Peyer's patch (tissue), 4 donors: ENCODE data around the gene DISC1.

Experiments used
- POLR2A ChIP-seq, 2 donors: fragments of 450-650 bp; IDR thresholded peaks; one replicate each; pipeline ENCODE4 v1.5.1; 2017; ENCODE audit warnings: antibody characterized with exemption in 2 of 2, mild to moderate bottlenecking in 2 of 2, moderate library complexity in 2 of 2
- TF ChIP-seq, protein P1 (sequence below), 6 experiments: fragments of 450-650 bp in 4 of 6; fragments of 200-600 bp in 2 of 6; sonication (generic) in 1 of 6; IDR thresholded peaks; one replicate each; pipeline ENCODE4 v1.5.1; 2017 to 2019; ENCODE audit warnings: antibody characterized with exemption in 6 of 6, mild to moderate bottlenecking in 3 of 6, moderate library complexity in 1 of 6

DNA sequence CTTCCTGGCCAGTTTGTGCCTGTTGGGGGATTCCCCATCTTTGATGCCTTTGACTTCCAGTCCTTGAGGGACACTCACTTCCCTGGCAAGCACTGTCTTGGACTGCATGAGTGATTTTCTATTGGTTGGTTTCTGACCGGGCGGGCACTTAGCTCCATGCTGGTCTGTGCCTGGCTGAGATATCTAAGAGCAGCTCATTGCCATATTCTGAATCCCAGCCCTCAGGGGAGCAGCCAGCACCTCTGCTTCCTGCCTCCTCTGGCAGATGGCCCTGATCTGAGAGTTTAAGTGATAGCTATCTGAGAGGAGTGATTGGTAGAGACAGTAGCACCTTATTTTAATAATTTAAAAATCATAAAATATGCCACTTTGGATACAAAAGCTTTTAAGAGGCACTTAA is 52.5 kb downstream of the DISC1 start:
- no peak for TF ChIP-seq POLR2A (IDR thresholded peaks at IDR 0.05)
- TF ChIP-seq, protein P1, sequence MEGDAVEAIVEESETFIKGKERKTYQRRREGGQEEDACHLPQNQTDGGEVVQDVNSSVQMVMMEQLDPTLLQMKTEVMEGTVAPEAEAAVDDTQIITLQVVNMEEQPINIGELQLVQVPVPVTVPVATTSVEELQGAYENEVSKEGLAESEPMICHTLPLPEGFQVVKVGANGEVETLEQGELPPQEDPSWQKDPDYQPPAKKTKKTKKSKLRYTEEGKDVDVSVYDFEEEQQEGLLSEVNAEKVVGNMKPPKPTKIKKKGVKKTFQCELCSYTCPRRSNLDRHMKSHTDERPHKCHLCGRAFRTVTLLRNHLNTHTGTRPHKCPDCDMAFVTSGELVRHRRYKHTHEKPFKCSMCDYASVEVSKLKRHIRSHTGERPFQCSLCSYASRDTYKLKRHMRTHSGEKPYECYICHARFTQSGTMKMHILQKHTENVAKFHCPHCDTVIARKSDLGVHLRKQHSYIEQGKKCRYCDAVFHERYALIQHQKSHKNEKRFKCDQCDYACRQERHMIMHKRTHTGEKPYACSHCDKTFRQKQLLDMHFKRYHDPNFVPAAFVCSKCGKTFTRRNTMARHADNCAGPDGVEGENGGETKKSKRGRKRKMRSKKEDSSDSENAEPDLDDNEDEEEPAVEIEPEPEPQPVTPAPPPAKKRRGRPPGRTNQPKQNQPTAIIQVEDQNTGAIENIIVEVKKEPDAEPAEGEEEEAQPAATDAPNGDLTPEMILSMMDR (IDR thresholded peaks at IDR 0.05), result no peak
